H1 (cell line): Measurements from ENCODE around the gene ING5. TPM values are rescaled to one million over a fixed set of nuclear protein-coding genes. Genes with fewer than 3 reads are reported as not detected.

ENCODE experiments used
- CTCF ChIA-PET: fragments of 300-600 bp; sonication (Branson Sonifier 250); formaldehyde crosslinking; loops from one replicate; lab custom pipeline; 2021; ENCODE audit not compliant: partially characterized antibody; lab: Charles Lee
- POLR2A ChIA-PET: fragments of 300-600 bp; sonication (Branson Sonifier 250); formaldehyde crosslinking; loops from one replicate; lab custom pipeline; 2021; ENCODE audit warnings: inconsistent platforms; ENCODE audit not compliant: partially characterized antibody; lab: Charles Lee
- DNase-seq, 2 experiments: peaks; one replicate each; pipeline versions ENCODE4 v3.0.0 to v3.0.0-alpha.2; 2010 to 2022; ENCODE audit warnings: low spot score in 2 of 2, low read depth in 1 of 2, mixed read lengths in 1 of 2
- FAIRE-seq: peaks from 2 replicates; lab custom pipeline; 2011; peaks lifted over from hg19 to GRCh38; lab: Jason Lieb, UNC
- H2AFZ ChIP-seq: 2 replicates; pipeline ENCODE4 v1.8.1; 2012; ENCODE audit warnings: low read length, inconsistent platforms
- H2AK5ac ChIP-seq: 2 replicates; pipeline ENCODE4 v1.6.1; 2013; ENCODE audit warnings: low read depth, low read length
- H2BK120ac ChIP-seq: replicated peaks from 2 replicates; pipeline ENCODE3; 2013; ENCODE audit warnings: low read depth, low read length, inconsistent platforms
- H2BK12ac ChIP-seq: 2 replicates; pipeline ENCODE4 v1.6.1; 2013; ENCODE audit warnings: low read depth, low read length
- H2BK15ac ChIP-seq: 2 replicates; pipeline ENCODE4 v1.6.1; 2013; ENCODE audit warnings: low read length
- H2BK20ac ChIP-seq: 2 replicates; pipeline ENCODE4 v1.6.1; 2013; ENCODE audit warnings: low read length
- H2BK5ac ChIP-seq: 2 replicates; pipeline ENCODE4 v1.6.1; 2013; ENCODE audit warnings: low read depth, low read length
- H3K14ac ChIP-seq: 2 replicates; pipeline ENCODE4 v1.6.1; 2013; ENCODE audit warnings: inconsistent platforms; ENCODE audit not compliant: insufficient read length
- H3K18ac ChIP-seq: 2 replicates; pipeline ENCODE4 v1.6.1; 2013; ENCODE audit warnings: low read length; ENCODE audit errors: extremely low read depth
- H3K23ac ChIP-seq: 2 replicates; pipeline ENCODE4 v1.6.1; 2013; ENCODE audit warnings: inconsistent platforms; ENCODE audit not compliant: insufficient read length
- H3K23me2 ChIP-seq: 2 replicates; pipeline ENCODE4 v1.6.1; 2013; ENCODE audit warnings: low read depth, low read length
- H3K27ac ChIP-seq: 2 replicates; pipeline ENCODE4 v1.6.1; 2011; ENCODE audit warnings: low read depth, low read length, inconsistent platforms
- H3K27me3 ChIP-seq, 4 experiments: replicated peaks in 1 of 4; 1 replicate in 1 of 4; 2 replicates in 3 of 4; pipeline versions ENCODE4 v1.6.1 to v1.8.1; 2011 to 2013; ENCODE audit warnings: low read length in 3 of 4, mild to moderate bottlenecking in 3 of 4, inconsistent platforms in 2 of 4, mixed read lengths in 2 of 4, moderate library complexity in 1 of 4; ENCODE audit not compliant: control insufficient read depth in 3 of 4, insufficient read depth in 3 of 4; ENCODE audit errors: extremely low read depth in 1 of 4
- H3K36me3 ChIP-seq, 4 experiments: 2 replicates each; pipeline versions ENCODE4 v1.6.1 to v1.8.1; 2011 to 2013; ENCODE audit warnings: mild to moderate bottlenecking in 4 of 4, low read length in 3 of 4, moderate library complexity in 2 of 4, control low read depth in 1 of 4, inconsistent platforms in 1 of 4; ENCODE audit not compliant: insufficient read depth in 4 of 4, control insufficient read depth in 2 of 4
- H3K4ac ChIP-seq: replicated peaks from 2 replicates; pipeline ENCODE3; 2013; ENCODE audit warnings: low read length, low read depth, mixed read lengths, inconsistent platforms; ENCODE audit not compliant: insufficient read length
- H3K4me1 ChIP-seq, 4 experiments: replicated peaks in 1 of 4; 1 replicate in 1 of 4; 2 replicates in 3 of 4; pipeline versions ENCODE4 v1.6.1 to v1.8.1; 2011 to 2013; ENCODE audit warnings: low read length in 3 of 4, inconsistent platforms in 2 of 4, mixed read lengths in 1 of 4; ENCODE audit not compliant: insufficient read depth in 4 of 4, control insufficient read depth in 3 of 4
- H3K4me2 ChIP-seq, 2 experiments: 2 replicates each; pipeline versions ENCODE4 v1.6.1 to v1.8.1; 2011 to 2013; ENCODE audit warnings: low read depth in 2 of 2, low read length in 2 of 2, control low read depth in 1 of 2, inconsistent platforms in 1 of 2, mild to moderate bottlenecking in 1 of 2; ENCODE audit not compliant: insufficient read depth in 1 of 2
- H3K4me3 ChIP-seq, 4 experiments: fragments of 200-600, 300-600 bp in 1 of 4; sonication (generic), shearing (Covaris generic), sonication (Bioruptor Twin) in 1 of 4; 2 replicates each; pipeline versions ENCODE4 v1.5.1 to v1.8.1; 2011 to 2016; ENCODE audit warnings: low read length in 4 of 4, low read depth in 3 of 4, control low read depth in 2 of 4, inconsistent platforms in 2 of 4, mild to moderate bottlenecking in 2 of 4, mixed read lengths in 1 of 4, moderate library complexity in 1 of 4; ENCODE audit not compliant: insufficient read depth in 2 of 4; ENCODE audit errors: extremely low read depth in 1 of 4
- H3K56ac ChIP-seq: replicated peaks from 2 replicates; pipeline ENCODE3; 2013; ENCODE audit warnings: low read depth, mild to moderate bottlenecking, mixed read lengths, low read length, inconsistent platforms; ENCODE audit not compliant: insufficient read length
- H3K79me1 ChIP-seq: 2 replicates; pipeline ENCODE4 v1.6.1; 2013; ENCODE audit warnings: low read depth, low read length, control low read depth
- H3K79me2 ChIP-seq, 2 experiments: 2 replicates each; pipeline versions ENCODE4 v1.6.1 to v1.8.1; 2012 to 2013; ENCODE audit warnings: low read length in 2 of 2, mild to moderate bottlenecking in 2 of 2, inconsistent platforms in 1 of 2; ENCODE audit not compliant: insufficient read depth in 2 of 2, control insufficient read depth in 1 of 2
- H3K9ac ChIP-seq, 4 experiments: replicated peaks in 1 of 4; 1 replicate in 1 of 4; 2 replicates in 3 of 4; pipeline versions ENCODE4 v1.6.1 to v1.8.1; 2011 to 2013; ENCODE audit warnings: low read depth in 3 of 4, low read length in 3 of 4, control low read depth in 2 of 4, mild to moderate bottlenecking in 2 of 4, moderate library complexity in 2 of 4, inconsistent platforms in 1 of 4; ENCODE audit errors: extremely low read depth in 1 of 4
- H3K9me3 ChIP-seq, 2 experiments: 2 replicates each; pipeline versions ENCODE4 v1.6.1 to v1.8.1; 2012 to 2013; ENCODE audit warnings: mild to moderate bottlenecking in 2 of 2, moderate library complexity in 2 of 2, control low read depth in 1 of 2, inconsistent platforms in 1 of 2, low read depth in 1 of 2, low read length in 1 of 2, mixed read lengths in 1 of 2; ENCODE audit not compliant: insufficient read depth in 2 of 2
- H4K20me1 ChIP-seq, 2 experiments: replicated peaks in 1 of 2; 2 replicates each; pipeline versions ENCODE3 to v1.8.1; 2011 to 2013; ENCODE audit warnings: inconsistent platforms in 2 of 2, low read length in 2 of 2, mild to moderate bottlenecking in 1 of 2; ENCODE audit not compliant: insufficient read depth in 2 of 2, control insufficient read depth in 1 of 2
- H4K5ac ChIP-seq: 2 replicates; pipeline ENCODE4 v1.6.1; 2013; ENCODE audit warnings: low read length, low read depth, mixed read lengths, inconsistent platforms; ENCODE audit not compliant: insufficient read length
- H4K8ac ChIP-seq: 2 replicates; pipeline ENCODE4 v1.8.0; 2013; ENCODE audit warnings: mild to moderate bottlenecking, moderate library complexity, low read length, inconsistent platforms; ENCODE audit not compliant: insufficient read depth; ENCODE audit errors: extremely low read depth
- H4K91ac ChIP-seq: replicated peaks from 2 replicates; pipeline ENCODE3; 2013; ENCODE audit warnings: low read length, mixed read lengths, inconsistent platforms; ENCODE audit not compliant: insufficient read length
- HDAC6 ChIP-seq: IDR thresholded peaks from one replicate; pipeline ENCODE4 v1.7.1; 2012; ENCODE audit warnings: low read depth, mild to moderate bottlenecking, inconsistent platforms, low read length, moderate library complexity
- SRF ChIP-seq: IDR thresholded peaks from 2 replicates; pipeline ENCODE4 v1.6.1; 2011; ENCODE audit warnings: mild to moderate bottlenecking, low read depth, low read length, moderate library complexity
- WGBS, 2 experiments: shearing (Covaris generic) in 1 of 2; methylation state at CpG; one replicate each; pipeline versions ENCODE4 v1.1.6 to v1.1.7; 2013 to 2015; ENCODE audit warnings: low lambda C conversion rate in 2 of 2, mixed read lengths in 2 of 2, inconsistent platforms in 1 of 2, low coverage in 1 of 2, missing lambda C conversion rate in 1 of 2; ENCODE audit not compliant: insufficient replicate concordance in 2 of 2, insufficient coverage in 1 of 2, insufficient read length in 1 of 2; ENCODE audit errors: extremely low coverage in 1 of 2, missing lambda C conversion rate in 1 of 2; 5-methylcytosine and 5-hydroxymethylcytosine counted together
- polyA plus RNA-seq, 7 experiments: library from polyadenylated mRNA; depleted of rRNA in 3 of 7; stranded (reverse) in 5 of 7; unstranded in 2 of 7; fragments of >200 nt in 5 of 7; fragments of 200-250 nt in 2 of 7; gene quantifications; 1 replicate in 5 of 7; 2 replicates in 1 of 7; 4 replicates in 1 of 7; pipeline versions ENCODE4 v1.2.1 to v1.2.3, GENCODE V29; 2011 to 2013; ENCODE audit warnings: missing spikeins in 2 of 7, mixed read lengths in 2 of 7
- total RNA-seq: library from RNA; stranded (reverse); fragmentation: NEBNext Ultra II Directional; extraction: Animal tissue kit (Norgen Biotek cat#: 25700); gene quantifications from 2 replicates; pipeline ENCODE4 v1.2.1, GENCODE V29; 2021

The ING5 gene
- total and polyA plus RNA-seq, 2 of the 8 experiments (the other 6 are each of a cell fraction or from before 2014, with no cell fraction given) = 41.5 to 47.4 TPM

GRCh38 chr2:241678307-241678706 lies 23.5 kb upstream of the ING5 start:
- Histone ChIP-seq H3K4ac (no peak overlapping the region), H3K4me1 (no peaks in the 10 kb centered on the region), H2BK120ac (no peak overlapping the region), H4K5ac (no peak overlapping the region), H3K9ac (no peak overlapping the region), H3K56ac (no peak overlapping the region), H4K20me1 (peaks cover 7 to 21% of the 10 kb centered on the region in 2 experiments), H2BK5ac (no peak overlapping the region), H3K23ac (no peak overlapping the region), H4K8ac (no peak overlapping the region), H2BK20ac (no peak overlapping the region), H3K27ac (no peak overlapping the region), H3K79me2 (peaks cover 0 to 4% of the 10 kb centered on the region in 2 experiments; a peak in 1 of 4 replicates), H4K91ac (no peak overlapping the region), H3K4me2 (no peak overlapping the region), H3K9me3 (no peaks in the 10 kb centered on the region), H3K18ac (no peak overlapping the region), H2BK15ac (no peak overlapping the region), H3K4me3 (no peak overlapping the region), H2AFZ (no peak overlapping the region), H3K79me1 (peaks cover 3% of the 10 kb centered on the region; the same call in 1 of the 2 replicates), H3K14ac (no peak overlapping the region), H3K23me2 (no peaks in the 10 kb centered on the region), H2AK5ac (no peak overlapping the region), H2BK12ac (no peak overlapping the region), H3K36me3 (peaks cover 16 to 49% (median 28%) of the 10 kb centered on the region in 4 experiments; a peak in 7 of 8 replicates), H3K27me3 (no peaks in the 10 kb centered on the region)
- 94% methylated on average over 18 of the region's 18 CpGs; no CpG with 5 or more reads in 1 of the 2 experiments for WGBS, 2 experiments
- ChIA-PET POLR2A (interaction anchor here (0.6 to 20.2 kb wide), 6 partner anchors 8 to 36 kb away, joined by 3 to 265 read pairs (median 12); partner anchors contain the start of genes DTYMK and ING5), CTCF (interaction anchor here (1.1 to 2.9 kb wide), 2 partner anchors 13 to 200 kb away, joined by 5 to 11 read pairs; no protein-coding TSS in a partner anchor)
- DNase-seq (no peak), FAIRE-seq (no peak)
- TF ChIP-seq SRF = no peak
- TF ChIP-seq HDAC6 = no peak
